CD4-positive, alpha-beta memory T cell (primary cell): ENCODE data around the gene TRIM4. TPM values are rescaled to one million over a fixed set of nuclear protein-coding genes. Genes with fewer than 3 reads are reported as not detected.
"Not testable (repeated sequence)": the region's sequence is repeated elsewhere in the genome, so short reads cannot be mapped to it uniquely, and the experiment has no call there.

Experiments used
- CTCF ChIA-PET: fragments of 350-600 bp; sonication (Branson Sonifier 250); formaldehyde crosslinking; loops from one replicate; lab custom pipeline; 2021; ENCODE audit warnings: inconsistent platforms; ENCODE audit not compliant: partially characterized antibody; lab: Charles Lee
- POLR2A ChIA-PET: fragments of 350-600 bp; sonication (Branson Sonifier 250); formaldehyde crosslinking; loops from one replicate; lab custom pipeline; 2021; ENCODE audit not compliant: partially characterized antibody; lab: Charles Lee
- DNase-seq, 5 donors: peaks; one replicate each; pipeline versions ENCODE4 v3.0.0 to v3.0.0-alpha.2; 2020 to 2022; ENCODE audit warnings: mixed read lengths in 1 of 5
- H3K27ac ChIP-seq: one replicate; pipeline ENCODE4 v1.7.0; 2013; ENCODE audit warnings: low read depth, low read length
- H3K27me3 ChIP-seq: 2 replicates; pipeline ENCODE4 v1.7.0; 2013; ENCODE audit warnings: mild to moderate bottlenecking, low read length, moderate library complexity; ENCODE audit not compliant: insufficient read depth
- H3K36me3 ChIP-seq: 2 replicates; pipeline ENCODE4 v1.7.0; 2013; ENCODE audit warnings: mild to moderate bottlenecking, low read length, moderate library complexity; ENCODE audit not compliant: insufficient read depth
- H3K4me1 ChIP-seq: 2 replicates; pipeline ENCODE4 v1.7.0; 2013; ENCODE audit warnings: mild to moderate bottlenecking, low read length, moderate library complexity; ENCODE audit not compliant: insufficient read depth
- H3K4me3 ChIP-seq, 2 donors: one replicate each; pipeline ENCODE4 v1.7.0; 2013; ENCODE audit warnings: low read length in 2 of 2, mild to moderate bottlenecking in 1 of 2
- H3K9me3 ChIP-seq, 2 donors: one replicate each; pipeline ENCODE4 v1.7.0; 2013; ENCODE audit warnings: low read length in 2 of 2, control low read depth in 1 of 2; ENCODE audit not compliant: control insufficient read depth in 1 of 2
- H3K27ac Mint-ChIP-seq, 7 donors: one replicate each; pipeline ENCODE4 v1.8.0; 2020 to 2021; ENCODE audit warnings: mixed read lengths in 7 of 7, mild to moderate bottlenecking in 6 of 7, inconsistent platforms in 3 of 7, moderate library complexity in 3 of 7
- H3K27me3 Mint-ChIP-seq, 2 donors: one replicate each; pipeline ENCODE4 v1.8.0; 2020 to 2021; ENCODE audit warnings: mixed read lengths in 2 of 2
- H3K36me3 Mint-ChIP-seq, 2 donors: one replicate each; pipeline ENCODE4 v1.8.0; 2020 to 2021; ENCODE audit warnings: mixed read lengths in 2 of 2, inconsistent platforms in 1 of 2, mild to moderate bottlenecking in 1 of 2
- H3K4me1 Mint-ChIP-seq, 4 donors: one replicate each; pipeline ENCODE4 v1.8.0; 2020 to 2021; ENCODE audit warnings: mixed read lengths in 4 of 4, mild to moderate bottlenecking in 1 of 4
- H3K4me3 Mint-ChIP-seq, 8 donors: one replicate each; pipeline ENCODE4 v1.8.0; 2020 to 2021; ENCODE audit warnings: mixed read lengths in 8 of 8, mild to moderate bottlenecking in 7 of 8, moderate library complexity in 6 of 8, inconsistent platforms in 3 of 8
- H3K9me3 Mint-ChIP-seq, 8 donors: one replicate each; pipeline ENCODE4 v1.8.0; 2020 to 2021; ENCODE audit warnings: mixed read lengths in 8 of 8, mild to moderate bottlenecking in 5 of 8, inconsistent platforms in 3 of 8, moderate library complexity in 1 of 8
- intact Hi-C: fragments of 100-400 bp; cut with micrococcal nuclease; formaldehyde crosslinking; loops from one replicate; pipeline ENCODE4 v1.15.1; 2023
- polyA plus RNA-seq, 2 donors: library from polyadenylated mRNA; unstranded; fragments of 300-500 nt; fragmentation: Illumina TruSeq; gene quantifications; one replicate each; pipeline ENCODE4 v1.2.3, GENCODE V29; 2021
- total RNA-seq, 2 experiments: library from RNA; stranded (reverse); gene quantifications; one replicate each; pipeline ENCODE4 v1.2.3, GENCODE V29; 2021

TRIM4 gene
- total RNA-seq: 10 to 100 TPM; 69.0 to 69.7 TPM
- polyA plus RNA-seq: 10 to 100 TPM; 18.2 to 28.8 TPM

- H3K4me1 Mint-ChIP-seq: peaks cover 37 to 61% (median 48%) of the 10 kb centered on the region in 4 donors
- H3K36me3 Mint-ChIP-seq: peaks cover 0 to 38% of the 10 kb centered on the region in 2 donors
- H3K9me3 ChIP-seq: no peaks in the 10 kb centered on the region
- peak within 1 kb of the TSS; percentile 95 to 99 (median 98) for H3K27ac Mint-ChIP-seq
- H3K4me3 ChIP-seq: peak within 1 kb of the TSS; percentile 85 to 89
- intact Hi-C loops: loop anchor here (5.0 kb wide), 1 partner anchor 303 kb away; no protein-coding TSS in a partner anchor
- no peaks in the 10 kb centered on the region for H3K9me3 Mint-ChIP-seq
- no peaks in the 10 kb centered on the region for H3K36me3 ChIP-seq
- no peaks in the 10 kb centered on the region for H3K27me3 Mint-ChIP-seq
- ChIA-PET POLR2A (interaction anchor here (0.6 to 3.6 kb wide), 31 partner anchors 9 to 1166 kb away, joined by 3 to 25 read pairs (median 5); partner anchors contain the start of genes AP4M1, COPS6, GJC3 and GPC2), CTCF (interaction anchor here (0.9 to 14.5 kb wide), 9 partner anchors 9 to 211 kb away, joined by 3 to 268 read pairs (median 4); partner anchors contain the start of gene GJC3)
- H3K4me3 Mint-ChIP-seq: peak within 1 kb of the TSS; percentile 95 to 98 (median 96)
- peak within 1 kb of the TSS; percentile 94 for H3K27ac ChIP-seq
- peaks cover 41% of the 10 kb centered on the region for H3K4me1 ChIP-seq
- no peaks in the 10 kb centered on the region for H3K27me3 ChIP-seq
- DNase-seq: peak; percentile 89 to 90 (median 89)
Measured at GRCh38 chr7:99918959-99919813, at the start of gene TRIM4. TSS of gene TRIM4 (minus strand) at chr7:99919530. CDS start at chr7:99919401, 129 bp downstream.

GRCh38 chr7:99958564-99959227 is 39.4 kb upstream of the TRIM4 start:
- H3K9me3 ChIP-seq: no peaks in the 10 kb centered on the region
- ChIA-PET POLR2A (no interaction called here), CTCF (no interaction called here)
- H3K27ac ChIP-seq: no peak overlapping the region
- H3K4me3 ChIP-seq: no peak overlapping the region
- H3K4me1 Mint-ChIP-seq: no peaks in the 10 kb centered on the region
- no peak overlapping the region for H3K27ac Mint-ChIP-seq
- H3K9me3 Mint-ChIP-seq: no peaks in the 10 kb centered on the region
- H3K36me3 Mint-ChIP-seq: no peaks in the 10 kb centered on the region
- no peaks in the 10 kb centered on the region for H3K4me1 ChIP-seq
- no peaks in the 10 kb centered on the region for H3K36me3 ChIP-seq
- peaks cover 11% of the 10 kb centered on the region for H3K27me3 ChIP-seq
- H3K27me3 Mint-ChIP-seq: peaks cover 17 to 43% of the 10 kb centered on the region in 2 donors
- no peak for DNase-seq
- intact Hi-C loops: no loop called here
- H3K4me3 Mint-ChIP-seq: no peak overlapping the region

GRCh38 chr7:99955247-99955646 is 35.9 kb upstream of the TRIM4 start:
- Mint-ChIP-seq H3K4me3 (no peak overlapping the region), H3K4me1 (no peaks in the 10 kb centered on the region), H3K9me3 (peaks cover 0 to 8% (median 0%) of the 10 kb centered on the region in 8 donors), H3K27me3 (peaks cover 7 to 25% of the 10 kb centered on the region in 2 donors), H3K27ac (no peak overlapping the region), H3K36me3 (no peaks in the 10 kb centered on the region)
- Histone ChIP-seq H3K27me3 (no peaks in the 10 kb centered on the region), H3K27ac (no peak overlapping the region), H3K9me3 (no peaks in the 10 kb centered on the region), H3K4me1 (no peaks in the 10 kb centered on the region), H3K36me3 (no peaks in the 10 kb centered on the region), H3K4me3 (no peak overlapping the region)
- intact Hi-C loops: no loop called here
- ChIA-PET CTCF (interaction anchor here (2.2 to 2.3 kb wide), 2 partner anchors 24 to 41 kb away, joined by 7 read pairs; no protein-coding TSS in a partner anchor), POLR2A (no interaction called here)
- no peak for DNase-seq

GRCh38 chr7:99954643-99955042 is 35.3 kb upstream of the TRIM4 start:
- H3K27ac ChIP-seq, H3K36me3 ChIP-seq, H3K27me3 ChIP-seq, POLR2A ChIA-PET, H3K4me3 ChIP-seq, H3K9me3 ChIP-seq, H3K4me1 Mint-ChIP-seq, H3K36me3 Mint-ChIP-seq, intact Hi-C loops, H3K4me3 Mint-ChIP-seq, H3K4me1 ChIP-seq, DNase-seq: not testable (repeated sequence)
- H3K27ac Mint-ChIP-seq: peak overlapping the region in 1 of 7 donors; percentile 28
- peaks cover 5 to 21% of the 10 kb centered on the region in 2 donors for H3K27me3 Mint-ChIP-seq
- CTCF ChIA-PET: interaction anchor here (2.2 to 2.3 kb wide), 2 partner anchors 25 to 40 kb away, joined by 7 read pairs; no protein-coding TSS in a partner anchor
- peaks cover 0 to 13% (median 4%) of the 10 kb centered on the region in 8 donors for H3K9me3 Mint-ChIP-seq

- H3K27ac ChIP-seq: no peak overlapping the region
Measured at GRCh38 chr7:99953649-99954048, 34.3 kb upstream of the TRIM4 start.

GRCh38 chr7:99952649-99953048 is 33.3 kb upstream of the TRIM4 start:
- H3K4me1 ChIP-seq, H3K9me3 ChIP-seq, H3K27ac Mint-ChIP-seq, H3K36me3 ChIP-seq, H3K4me3 Mint-ChIP-seq, H3K4me3 ChIP-seq, H3K27ac ChIP-seq, intact Hi-C loops, H3K36me3 Mint-ChIP-seq, DNase-seq, H3K4me1 Mint-ChIP-seq, H3K27me3 ChIP-seq: not testable (repeated sequence)
- Mint-ChIP-seq H3K27me3 (peaks cover 12 to 14% of the 10 kb centered on the region in 2 donors), H3K9me3 (peaks cover 0 to 13% (median 4%) of the 10 kb centered on the region in 8 donors)
- POLR2A ChIA-PET: interaction anchor here (0.6 kb wide), 1 partner anchor 24 kb away, joined by 3 read pairs; no protein-coding TSS in a partner anchor
- CTCF ChIA-PET: interaction anchor here (4.0 kb wide), 1 partner anchor 38 kb away, joined by 26 read pairs; no protein-coding TSS in a partner anchor

More at GRCh38 chr7:99953649-99954048, 34.3 kb upstream of the TRIM4 start:
- H3K4me1 ChIP-seq: no peaks in the 10 kb centered on the region
- Mint-ChIP-seq H3K9me3 (peaks cover 0 to 13% (median 4%) of the 10 kb centered on the region in 8 donors), H3K36me3 (no peaks in the 10 kb centered on the region), H3K27ac (no peak overlapping the region), H3K4me1 (no peaks in the 10 kb centered on the region), H3K4me3 (no peak overlapping the region), H3K27me3 (peaks cover 7 to 17% of the 10 kb centered on the region in 2 donors)
- CTCF ChIA-PET: interaction anchor here (0.6 kb wide), 1 partner anchor 17 kb away, joined by 3 read pairs; no protein-coding TSS in a partner anchor
- POLR2A ChIA-PET: no interaction called here
- intact Hi-C loops: no loop called here
- DNase-seq: no peak
- no peak overlapping the region for H3K4me3 ChIP-seq
- no peaks in the 10 kb centered on the region for H3K36me3 ChIP-seq
- no peaks in the 10 kb centered on the region for H3K27me3 ChIP-seq
- H3K9me3 ChIP-seq: no peaks in the 10 kb centered on the region
